IMR-90 (cell line): ENCODE measurements around the gene RASSF6. TPM values are rescaled to one million over a fixed set of nuclear protein-coding genes. Genes with fewer than 3 reads are reported as not detected.

Experiments
- ATAC-seq: fragments of 200-7000 bp; cut with Tn5 transposase; 2 replicates; pipeline ENCODE4 v1.9.1; 2020; ENCODE audit warnings: low read depth, mild to moderate bottlenecking, moderate library complexity
- BruUV-seq: library from RNA; stranded (reverse); fragments of 400-500 nt; replicated peaks from 2 replicates; lab custom pipeline; 2021; lab: Mats Ljungman, UMichigan
- CTCF ChIA-PET: fragments of 300-600 bp; formaldehyde crosslinking; extraction: SDS; loops from one replicate; lab custom pipeline; 2021; ENCODE audit warnings: antibody characterized with exemption; lab: Yijun Ruan, JAX
- POLR2A ChIA-PET: fragments of 300-600 bp; sonication (Branson Sonifier 250); formaldehyde crosslinking; loops from one replicate; lab custom pipeline; 2022; ENCODE audit warnings: antibody characterized with exemption; ENCODE audit not compliant: unreplicated experiment; lab: Charles Lee
- DNase-seq: peaks from one replicate; pipeline ENCODE4 v3.0.0; 2013
- H2AFZ ChIP-seq: replicated peaks from 2 replicates; pipeline ENCODE3; 2013; ENCODE audit warnings: low read length, mild to moderate bottlenecking; ENCODE audit not compliant: poor library complexity
- H2AK5ac ChIP-seq: 2 replicates; pipeline ENCODE4 v1.6.1; 2013; ENCODE audit warnings: low read depth, low read length, inconsistent platforms
- H2AK9ac ChIP-seq: replicated peaks from 2 replicates; pipeline ENCODE3; 2013; ENCODE audit warnings: mild to moderate bottlenecking, low read depth, low read length, moderate library complexity; ENCODE audit not compliant: poor library complexity
- H2BK120ac ChIP-seq: 2 replicates; pipeline ENCODE4 v1.6.1; 2013; ENCODE audit warnings: low read depth, low read length, inconsistent platforms
- H2BK15ac ChIP-seq: 3 replicates; pipeline ENCODE4 v1.6.1; 2013; ENCODE audit warnings: low read depth, low read length, inconsistent platforms
- H2BK20ac ChIP-seq: 2 replicates; pipeline ENCODE4 v1.6.1; 2013; ENCODE audit warnings: low read depth, mild to moderate bottlenecking, inconsistent platforms, low read length, moderate library complexity
- H2BK5ac ChIP-seq: 2 replicates; pipeline ENCODE4 v1.6.1; 2013; ENCODE audit warnings: mild to moderate bottlenecking, low read depth, low read length, inconsistent platforms; ENCODE audit not compliant: poor library complexity, severe bottlenecking
- H3K14ac ChIP-seq: replicated peaks from 2 replicates; pipeline ENCODE4 v1.6.1; 2013; ENCODE audit warnings: low read depth, low read length, inconsistent platforms
- H3K18ac ChIP-seq: 2 replicates; pipeline ENCODE4 v1.6.1; 2013; ENCODE audit warnings: low read depth, low read length, control low read depth
- H3K23ac ChIP-seq: 2 replicates; pipeline ENCODE4 v1.6.1; 2013; ENCODE audit warnings: low read depth, low read length, inconsistent platforms
- H3K27ac ChIP-seq: 2 replicates; pipeline ENCODE4 v1.5.1; 2013; ENCODE audit warnings: mild to moderate bottlenecking, control low read depth, low read length; ENCODE audit not compliant: insufficient read depth
- H3K27me3 ChIP-seq: 2 replicates; pipeline ENCODE4 v1.6.1; 2013; ENCODE audit warnings: low read length; ENCODE audit not compliant: control insufficient read depth, insufficient read depth
- H3K36me3 ChIP-seq: 2 replicates; pipeline ENCODE4 v1.6.1; 2013; ENCODE audit warnings: low read length, mixed read lengths; ENCODE audit not compliant: control insufficient read depth, insufficient read depth
- H3K4ac ChIP-seq: 2 replicates; pipeline ENCODE4 v1.6.1; 2013; ENCODE audit warnings: low read depth, low read length, inconsistent platforms
- H3K4me1 ChIP-seq: 2 replicates; pipeline ENCODE4 v1.6.1; 2013; ENCODE audit warnings: low read length, mixed read lengths; ENCODE audit not compliant: control insufficient read depth, insufficient read depth
- H3K4me2 ChIP-seq: 2 replicates; pipeline ENCODE4 v1.6.1; 2013; ENCODE audit warnings: low read depth, mild to moderate bottlenecking, control low read depth, low read length, moderate library complexity
- H3K4me3 ChIP-seq: 2 replicates; pipeline ENCODE4 v1.5.1; 2013; ENCODE audit warnings: low read depth, mild to moderate bottlenecking, control low read depth, low read length, moderate library complexity; ENCODE audit not compliant: insufficient read depth
- H3K56ac ChIP-seq: 2 replicates; pipeline ENCODE4 v1.6.1; 2013; ENCODE audit warnings: low read length, inconsistent platforms; ENCODE audit not compliant: insufficient read depth; ENCODE audit errors: extremely low read depth
- H3K79me1 ChIP-seq, 2 experiments: 2 replicates each; pipeline ENCODE4 v1.6.1; 2013; ENCODE audit warnings: low read length in 2 of 2, inconsistent platforms in 1 of 2, low read depth in 1 of 2
- H3K9ac ChIP-seq: 2 replicates; pipeline ENCODE4 v1.6.1; 2013; ENCODE audit warnings: low read depth, low read length, control low read depth
- H3K9me1 ChIP-seq: 2 replicates; pipeline ENCODE4 v1.6.1; 2013; ENCODE audit warnings: low read length, inconsistent platforms; ENCODE audit not compliant: insufficient read depth
- H3K9me3 ChIP-seq: 2 replicates; pipeline ENCODE4 v1.6.1; 2013; ENCODE audit warnings: low read length; ENCODE audit not compliant: control insufficient read depth, insufficient read depth
- H4K20me1 ChIP-seq: 2 replicates; pipeline ENCODE4 v1.6.1; 2013; ENCODE audit warnings: low read length, inconsistent platforms; ENCODE audit not compliant: insufficient read depth
- H4K5ac ChIP-seq: 2 replicates; pipeline ENCODE4 v1.6.1; 2013; ENCODE audit warnings: mild to moderate bottlenecking, low read depth, low read length, control low read depth
- H4K8ac ChIP-seq, 2 experiments: 2 replicates each; pipeline ENCODE4 v1.6.1; 2013; ENCODE audit warnings: low read depth in 2 of 2, low read length in 2 of 2, control low read depth in 1 of 2, inconsistent platforms in 1 of 2
- H4K91ac ChIP-seq: 2 replicates; pipeline ENCODE4 v1.6.1; 2013; ENCODE audit warnings: low read depth, low read length, inconsistent platforms; ENCODE audit not compliant: insufficient read depth
- BHLHE40 ChIP-seq: fragments of 150-350 bp; IDR thresholded peaks from 2 replicates; pipeline ENCODE4 v1.6.1; 2016; ENCODE audit warnings: mild to moderate bottlenecking, low read depth, low read length
- CEBPB ChIP-seq: IDR thresholded peaks from 2 replicates; pipeline ENCODE4 v1.6.1; 2012; ENCODE audit warnings: low read depth, low read length, improper control_type of control experiment
- CHD1 ChIP-seq: IDR thresholded peaks from 2 replicates; pipeline ENCODE4 v1.6.1; 2012; ENCODE audit warnings: low read depth, low read length, improper control_type of control experiment
- CTCF ChIP-seq: conservative IDR thresholded peaks from 2 replicates; pipeline ENCODE4 v1.5.1; 2012; ENCODE audit warnings: mild to moderate bottlenecking, low read depth, low read length, improper control_type of control experiment
- FOS ChIP-seq: fragments of 150-350 bp; IDR thresholded peaks from 2 replicates; pipeline ENCODE4 v1.6.1; 2016; ENCODE audit warnings: low read depth, low read length
- MAFK ChIP-seq: IDR thresholded peaks from 2 replicates; pipeline ENCODE4 v1.6.1; 2012; ENCODE audit warnings: low read depth, low read length, improper control_type of control experiment
- MAZ ChIP-seq: IDR thresholded peaks from 2 replicates; pipeline ENCODE4 v1.6.1; 2012; ENCODE audit warnings: low read depth, mild to moderate bottlenecking, low read length, improper control_type of control experiment, moderate library complexity, borderline replicate concordance
- MXI1 ChIP-seq: IDR thresholded peaks from 2 replicates; pipeline ENCODE4 v1.6.1; 2012; ENCODE audit warnings: low read depth, mild to moderate bottlenecking, low read length, moderate library complexity, borderline replicate concordance
- NFE2L2 ChIP-seq: fragments of 150-350 bp; IDR thresholded peaks from 2 replicates; pipeline ENCODE4 v1.6.1; 2016; ENCODE audit warnings: low read depth, mild to moderate bottlenecking, low read length
- POLR2A ChIP-seq: IDR thresholded peaks from 2 replicates; pipeline ENCODE4 v1.6.1; 2012; ENCODE audit warnings: mild to moderate bottlenecking, low read depth, low read length
- RAD21 ChIP-seq: IDR thresholded peaks from 2 replicates; pipeline ENCODE4 v1.6.1; 2012; ENCODE audit warnings: low read length, improper control_type of control experiment
- RCOR1 ChIP-seq: IDR thresholded peaks from 2 replicates; pipeline ENCODE4 v1.6.1; 2012; ENCODE audit warnings: mild to moderate bottlenecking, low read length, improper control_type of control experiment; ENCODE audit not compliant: insufficient replicate concordance
- RFX5 ChIP-seq: IDR thresholded peaks from 2 replicates; pipeline ENCODE4 v1.8.0; 2012; ENCODE audit warnings: low read depth, mild to moderate bottlenecking, low read length, moderate library complexity
- SMC3 ChIP-seq: fragments of 150-350 bp; IDR thresholded peaks from 2 replicates; pipeline ENCODE4 v1.6.1; 2016; ENCODE audit warnings: low read depth, mild to moderate bottlenecking, antibody characterized with exemption, low read length, moderate library complexity
- WGBS, 2 experiments: methylation state at CpG; one replicate each; pipeline versions ENCODE4 v1.1.5 to v1.1.7; 2013; ENCODE audit warnings: missing lambda C conversion rate in 2 of 2; ENCODE audit not compliant: insufficient read length in 1 of 2; ENCODE audit errors: extremely low coverage in 2 of 2; 5-methylcytosine and 5-hydroxymethylcytosine counted together
- dilution Hi-C: fragments of 300-500 bp; cut with HindIII; formaldehyde crosslinking; loops from one replicate; pipeline ENCODE4 v1.14.3; 2018; ENCODE audit warnings: low sequenced_read_pairs; ENCODE audit not compliant: unreplicated experiment
- in situ Hi-C: fragments of 300-500 bp; cut with MboI; formaldehyde crosslinking; loops from 3 replicates; pipeline ENCODE4 v1.14.3; 2019; ENCODE audit warnings: low sequenced_read_pairs, inconsistent platforms, mixed read lengths
- intact Hi-C: fragments of 100-400 bp; cut with micrococcal nuclease; formaldehyde crosslinking; loops from 2 replicates; pipeline ENCODE4 v1.10.0; 2022
- polyA plus RNA-seq, 3 experiments: library from polyadenylated mRNA; depleted of rRNA; stranded (reverse); fragments of >200 nt; gene quantifications; 2 replicates each; pipeline ENCODE4 v1.2.3, GENCODE V29; 2012; ENCODE audit warnings: low replicate concordance in 1 of 3
- total RNA-seq: library from RNA; depleted of rRNA; stranded (reverse); fragments of >200 nt; gene quantifications from 2 replicates; pipeline ENCODE4 v1.2.3, GENCODE V29; 2012
- TF ChIP-seq, protein P1 (sequence below): fragments of 150-350 bp; IDR thresholded peaks from 2 replicates; pipeline ENCODE4 v1.6.1; 2016; ENCODE audit warnings: low read depth, mild to moderate bottlenecking, low read length, moderate library complexity, borderline replicate concordance
- TF ChIP-seq, protein P2 (sequence below): fragments of 150-350 bp; IDR thresholded peaks from 2 replicates; pipeline ENCODE4 v1.6.1; 2017; ENCODE audit warnings: mild to moderate bottlenecking, antibody characterized with exemption, low read length, low read depth

The RASSF6 gene
- total and polyA plus RNA-seq, 2 of the 4 experiments (the other 2 are of a cell fraction) = not detected

- no peaks in the 10 kb centered on the region for H3K79me1 ChIP-seq
- intact Hi-C loops = loop anchor here (2.0 kb wide), 1 partner anchor 192 kb away; no protein-coding TSS in a partner anchor
- H3K27ac ChIP-seq = no peak overlapping the region
- H3K14ac ChIP-seq = no peak overlapping the region
- no peak overlapping the region for H2BK120ac ChIP-seq
- H4K91ac ChIP-seq = no peak overlapping the region
- DNase-seq = no peak
- H2AK5ac ChIP-seq = no peak overlapping the region
- no peak overlapping the region for H3K9ac ChIP-seq
- no peak overlapping the region for H4K8ac ChIP-seq
- no peak overlapping the region for H2BK20ac ChIP-seq
- H4K20me1 ChIP-seq = no peaks in the 10 kb centered on the region
- WGBS, 2 experiments = 56% methylated on average over 6 of the region's 8 CpGs; no CpG with 5 or more reads in 1 of the 2 experiments
- no peak overlapping the region for H2AK9ac ChIP-seq
- H3K4me2 ChIP-seq = no peak overlapping the region
- H3K9me1 ChIP-seq = no peaks in the 10 kb centered on the region
- no peaks in the 10 kb centered on the region for H3K36me3 ChIP-seq
- H3K4me1 ChIP-seq = peaks cover 6% of the 10 kb centered on the region; the same call in 1 of the 2 replicates
- H4K5ac ChIP-seq = no peak overlapping the region
- H3K23ac ChIP-seq = no peak overlapping the region
- no peak overlapping the region for H2BK15ac ChIP-seq
- ChIA-PET POLR2A (no interaction called here), CTCF (interaction anchor here (0.9 kb wide), 1 partner anchor 90 kb away, joined by 3 read pairs; no protein-coding TSS in a partner anchor)
- no peak overlapping the region for H3K4ac ChIP-seq
- no peak for ATAC-seq
- no TSS peak for BruUV-seq
- no peak overlapping the region for H2BK5ac ChIP-seq
- dilution Hi-C loops = no loop called here
- no peaks in the 10 kb centered on the region for H3K27me3 ChIP-seq
- TF ChIP-seq, protein P1, sequence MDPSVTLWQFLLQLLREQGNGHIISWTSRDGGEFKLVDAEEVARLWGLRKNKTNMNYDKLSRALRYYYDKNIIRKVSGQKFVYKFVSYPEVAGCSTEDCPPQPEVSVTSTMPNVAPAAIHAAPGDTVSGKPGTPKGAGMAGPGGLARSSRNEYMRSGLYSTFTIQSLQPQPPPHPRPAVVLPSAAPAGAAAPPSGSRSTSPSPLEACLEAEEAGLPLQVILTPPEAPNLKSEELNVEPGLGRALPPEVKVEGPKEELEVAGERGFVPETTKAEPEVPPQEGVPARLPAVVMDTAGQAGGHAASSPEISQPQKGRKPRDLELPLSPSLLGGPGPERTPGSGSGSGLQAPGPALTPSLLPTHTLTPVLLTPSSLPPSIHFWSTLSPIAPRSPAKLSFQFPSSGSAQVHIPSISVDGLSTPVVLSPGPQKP = no peak
- no peak for TF ChIP-seq RCOR1
- TF ChIP-seq, protein P2, sequence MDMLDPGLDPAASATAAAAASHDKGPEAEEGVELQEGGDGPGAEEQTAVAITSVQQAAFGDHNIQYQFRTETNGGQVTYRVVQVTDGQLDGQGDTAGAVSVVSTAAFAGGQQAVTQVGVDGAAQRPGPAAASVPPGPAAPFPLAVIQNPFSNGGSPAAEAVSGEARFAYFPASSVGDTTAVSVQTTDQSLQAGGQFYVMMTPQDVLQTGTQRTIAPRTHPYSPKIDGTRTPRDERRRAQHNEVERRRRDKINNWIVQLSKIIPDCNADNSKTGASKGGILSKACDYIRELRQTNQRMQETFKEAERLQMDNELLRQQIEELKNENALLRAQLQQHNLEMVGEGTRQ = no peak
- no peak for TF ChIP-seq MXI1
- no peak for TF ChIP-seq FOS
- no peak for TF ChIP-seq MAFK
- no peak for TF ChIP-seq RFX5
- TF ChIP-seq CHD1 = no peak
- no peak for TF ChIP-seq MAZ
- TF ChIP-seq SMC3 = no peak
- TF ChIP-seq POLR2A = no peak
- TF ChIP-seq CTCF = no peak
- no peak for TF ChIP-seq NFE2L2
- TF ChIP-seq RAD21 = no peak
- TF ChIP-seq CEBPB = no peak
- TF ChIP-seq BHLHE40 = no peak
- H3K18ac ChIP-seq = no peak overlapping the region
- in situ Hi-C loops = loop anchor here (10.0 to 25.0 kb wide), 3 partner anchors 366 to 644 kb away; partner anchors contain the start of genes CXCL3 and EPGN
- H3K56ac ChIP-seq = no peak overlapping the region
- no peak overlapping the region for H2AFZ ChIP-seq
- H3K9me3 ChIP-seq = no peaks in the 10 kb centered on the region
- H3K4me3 ChIP-seq = no peak overlapping the region
These were observed 48.6 kb upstream of the RASSF6 start for GRCh38 chr4:73668782-73669201.
